K562 treated with DMSO at 1 percent for 4 hours (cell line): ENCODE results near the gene ENG. TPM values are rescaled to one million over a fixed set of nuclear protein-coding genes. Genes with fewer than 3 reads are reported as not detected.

Experiments used
- total RNA-seq: library from RNA; unstranded; fragments of 300-600 nt; gene quantifications from 2 replicates; pipeline ENCODE4 v1.2.3, GENCODE V29; 2022; ENCODE audit not compliant: insufficient read depth

ENG gene
- total RNA-seq = 1.5 and 4.3 TPM in 2 replicates

GRCh38 chr9:127854184-127854806 is at the start of gene ENG:
ENG (minus strand) TSS chr9:127854658; CDS start chr9:127854355, 303 bp downstream.

GRCh38 chr9:127899128-127899943 is 44.9 kb upstream of the ENG start, which contains the start of gene ST6GALNAC6:
ST6GALNAC6 (minus strand) TSS chr9:127899603; CDS start chr9:127897981, 1,622 bp downstream.

GRCh38 chr9:127877566-127877998 is 23.1 kb upstream of the ENG start, which contains the start of gene AK1:
AK1 (minus strand) TSS chr9:127877675; CDS start chr9:127874617, 3,058 bp downstream.

GRCh38 chr9:127802576-127803443 is 51.6 kb downstream of the ENG start, which contains the start of gene FPGS:
FPGS (plus strand) TSS chr9:127802882; CDS start chr9:127802925, 43 bp downstream.

GRCh38 chr9:127785933-127786772 is 68.3 kb downstream of the ENG start, which contains the start of gene CDK9:
CDK9 (plus strand) TSS chr9:127786034; CDS start chr9:127786149, 115 bp downstream.

GRCh38 chr9:127778280-127779135 is 76.0 kb downstream of the ENG start, which contains the start of gene SH2D3C:
SH2D3C (minus strand) TSS chr9:127778666; CDS start chr9:127778627, 39 bp downstream.

Other genes with a start within 250 kb of the ENG start
- 33.0 and 34.5 TPM in 2 replicates for gene STXBP1, start 242.4 kb downstream of the ENG start, total RNA-seq
- gene CFAP157, start 147.7 kb downstream of the ENG start, total RNA-seq = not detected in 2 replicates
- 11.8 and 17.2 TPM in 2 replicates for gene PTRH1, start 139.0 kb downstream of the ENG start, total RNA-seq
- gene TTC16, start 138.6 kb downstream of the ENG start, total RNA-seq = not detected in 2 replicates
- 92.3 and 96.6 TPM in 2 replicates for gene TOR2A, start 119.4 kb downstream of the ENG start, total RNA-seq
- gene SH2D3C, start 76.0 kb downstream of the ENG start, total RNA-seq = 3.4 and 4.3 TPM in 2 replicates
- 25.5 and 46.9 TPM in 2 replicates for gene CDK9, start 68.6 kb downstream of the ENG start, total RNA-seq
- 47.7 and 52.6 TPM in 2 replicates for gene FPGS, start 51.8 kb downstream of the ENG start, total RNA-seq
- gene AK1, start 23.0 kb upstream of the ENG start, total RNA-seq = 60.0 and 80.4 TPM in 2 replicates
- gene ST6GALNAC6, start 44.9 kb upstream of the ENG start, total RNA-seq = 11.0 and 16.1 TPM in 2 replicates
- gene ST6GALNAC4, start 62.4 kb upstream of the ENG start, total RNA-seq = 33.9 and 43.9 TPM in 2 replicates
- 1.9 and 3.2 TPM in 2 replicates for gene PIP5KL1, start 76.1 kb upstream of the ENG start, total RNA-seq
- gene DPM2, start 83.2 kb upstream of the ENG start, total RNA-seq = 61.7 and 64.3 TPM in 2 replicates
- gene EEIG1, start 126.3 kb upstream of the ENG start, total RNA-seq = 40.2 and 53.4 TPM in 2 replicates
- gene NAIF1, start 212.7 kb upstream of the ENG start, total RNA-seq = 13.0 and 16.7 TPM in 2 replicates
- gene SLC25A25, start 213.6 kb upstream of the ENG start, total RNA-seq = 31.9 and 37.2 TPM in 2 replicates